DOHH2 (cell line): ENCODE measurements around the gene DCAF5.

ENCODE experiments used
- CTCF ChIP-seq: fragments of 200-600 bp; sonication (generic); IDR thresholded peaks from one replicate; pipeline ENCODE4 v1.5.1; 2014; ENCODE audit warnings: antibody characterized with exemption, mild to moderate bottlenecking, low read depth, low read length; ENCODE audit not compliant: poor library complexity, severe bottlenecking
- EZH2phosphoT487 ChIP-seq: fragments of 200-600 bp; sonication (generic); IDR thresholded peaks from 2 replicates; pipeline ENCODE4 v1.6.1; 2017; ENCODE audit warnings: borderline replicate concordance, mild to moderate bottlenecking, antibody characterized with exemption, low read length, moderate library complexity, mixed read lengths

DNA sequence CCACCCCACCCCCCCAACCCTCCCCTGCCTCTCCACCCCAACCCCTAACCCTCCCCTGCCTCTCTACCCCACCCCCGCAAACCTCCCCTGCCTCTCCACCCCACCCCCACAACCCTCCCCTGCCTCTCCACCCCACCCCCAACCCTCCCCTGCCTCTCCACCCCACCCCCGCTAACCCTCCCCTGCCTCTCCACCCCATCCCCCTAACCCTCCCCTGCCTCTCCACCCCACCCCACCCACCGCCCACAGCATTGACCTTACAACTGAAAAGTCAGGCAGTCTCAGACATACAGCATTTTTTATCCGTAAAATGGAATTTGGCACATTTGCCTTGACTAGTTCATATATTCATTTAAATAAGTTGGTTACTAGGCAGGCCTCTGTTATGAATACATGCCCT, 135.2 kb downstream of the DCAF5 start:
- TF ChIP-seq CTCF (no peak), EZH2phosphoT487 (no peak)
